ENCODE data around the gene PDZD7.

Gene PDZD7

GRCh38 chr10:100998183-100998990, 32.5 kb downstream of the PDZD7 start (continued):
- TF ChIP-seq FEZF1 (tag by site-specific recombination; IDR thresholded peaks at IDR 0.05) = no peak
- no peak for TF ChIP-seq TSHZ1 (tag by site-specific recombination; IDR thresholded peaks at IDR 0.05; ENCODE audit: borderline replicate concordance)
- TF ChIP-seq ZNF521 (tag by site-specific recombination; IDR thresholded peaks at IDR 0.05) = no peak
- 0 out of 2 replicates have a peak, but pooled peaks have one; percentile 13 for TF ChIP-seq ZFP69B (tag by site-specific recombination; IDR thresholded peaks at IDR 0.05)
- TF ChIP-seq ZNF354C (tag by site-specific recombination; IDR thresholded peaks at IDR 0.05; ENCODE audit: borderline replicate concordance, low read depth) = no peak
- no peak for TF ChIP-seq ZNF529 (tag by site-specific recombination; IDR thresholded peaks at IDR 0.05; ENCODE audit: insufficient replicate concordance)
- TF ChIP-seq ZNF501 (tag by site-specific recombination; IDR thresholded peaks at IDR 0.05) = no peak
- TF ChIP-seq ZNF488 (tag by site-specific recombination; IDR thresholded peaks at IDR 0.05) = no peak
- TF ChIP-seq EGR2 (tag by site-specific recombination; IDR thresholded peaks at IDR 0.05; ENCODE audit: low read depth) = peak; percentile 94
- TF ChIP-seq ZNF768 (tag by site-specific recombination; IDR thresholded peaks at IDR 0.05) = no peak
- no peak for TF ChIP-seq ZNF26 (tag by site-specific recombination; IDR thresholded peaks at IDR 0.05)
- TF ChIP-seq OVOL3 (tag by site-specific recombination; IDR thresholded peaks at IDR 0.05) = 0 out of 2 replicates have a peak, but pooled peaks have one; percentile 4
- no peak for TF ChIP-seq ZNF394 (tag by site-specific recombination; IDR thresholded peaks at IDR 0.05; ENCODE audit: borderline replicate concordance)
- TF ChIP-seq ZSCAN4 (tag by site-specific recombination; IDR thresholded peaks at IDR 0.05) = no peak
- TF ChIP-seq ZFP41 (tag by site-specific recombination; IDR thresholded peaks at IDR 0.05; ENCODE audit: borderline replicate concordance) = no peak
- no peak for TF ChIP-seq ZNF785 (tag by site-specific recombination; IDR thresholded peaks at IDR 0.05)
- TF ChIP-seq ZNF148 (tag by site-specific recombination; IDR thresholded peaks at IDR 0.05; ENCODE audit: borderline replicate concordance) = no peak
- TF ChIP-seq ZNF155 (tag by site-specific recombination; IDR thresholded peaks at IDR 0.05) = no peak
- no peak for TF ChIP-seq ZNF112 (tag by site-specific recombination; IDR thresholded peaks at IDR 0.05)
- no peak for TF ChIP-seq ZNF175 (tag by site-specific recombination; IDR thresholded peaks at IDR 0.05)
- no peak for TF ChIP-seq ZNF560 (tag by site-specific recombination; IDR thresholded peaks at IDR 0.05; ENCODE audit: borderline replicate concordance)
- no peak for TF ChIP-seq ELK4 (IDR thresholded peaks at IDR 0.05; ENCODE audit: borderline replicate concordance, low read depth, low read length)
- no peak for TF ChIP-seq YY2 (tag by site-specific recombination; IDR thresholded peaks at IDR 0.05)
- TF ChIP-seq ZBTB6 (tag by site-specific recombination; IDR thresholded peaks at IDR 0.05) = no peak
- no peak for TF ChIP-seq ZNF548 (tag by site-specific recombination; IDR thresholded peaks at IDR 0.05)
- peak; percentile 37; the same call in 1 of the 2 replicates for TF ChIP-seq SP7 (tag by site-specific recombination; IDR thresholded peaks at IDR 0.05)
- TF ChIP-seq ZNF341 (tag by site-specific recombination; IDR thresholded peaks at IDR 0.05; ENCODE audit: low read depth) = peak; percentile 60; the same call in 1 of the 2 replicates
